ENCODE results near the gene GTF2I. TPM values are rescaled to one million over a fixed set of nuclear protein-coding genes. Genes with fewer than 3 reads are reported as not detected.

GTF2I gene
- polyA plus RNA-seq, 1 donor: 195 TPM

Other genes starting within 250 kb of the GTF2I start
- gene GTF2IRD1, start 203.8 kb upstream of the GTF2I start, polyA plus RNA-seq: 51.2 TPM
- 3.1 TPM for gene NCF1, start 116.3 kb downstream of the GTF2I start, polyA plus RNA-seq
- 26.4 TPM for gene GTF2IRD2, start 193.9 kb downstream of the GTF2I start, polyA plus RNA-seq

Measured in large intestine (tissue), 1 donor.